ENCODE data around the gene DHRSX.

GRCh38 chrX:2184089-2184488 lies 316.7 kb downstream of the DHRSX start:
- TF ChIP-seq POLR2A (IDR thresholded peaks at IDR 0.05; ENCODE audit: control extremely low read depth in 1 of 2, low read depth in 2 of 2, low read length in 2 of 2) = no peak
- no peak for TF ChIP-seq TCF12 (IDR thresholded peaks at IDR 0.05; ENCODE audit: low read depth, low read length)
- TF ChIP-seq CTCF (IDR thresholded peaks at IDR 0.05; ENCODE audit: control extremely low read depth in 1 of 3, insufficient read depth in 1 of 3, low read depth in 1 of 3, low read length in 3 of 3) = no peak
- TF ChIP-seq, protein P1, sequence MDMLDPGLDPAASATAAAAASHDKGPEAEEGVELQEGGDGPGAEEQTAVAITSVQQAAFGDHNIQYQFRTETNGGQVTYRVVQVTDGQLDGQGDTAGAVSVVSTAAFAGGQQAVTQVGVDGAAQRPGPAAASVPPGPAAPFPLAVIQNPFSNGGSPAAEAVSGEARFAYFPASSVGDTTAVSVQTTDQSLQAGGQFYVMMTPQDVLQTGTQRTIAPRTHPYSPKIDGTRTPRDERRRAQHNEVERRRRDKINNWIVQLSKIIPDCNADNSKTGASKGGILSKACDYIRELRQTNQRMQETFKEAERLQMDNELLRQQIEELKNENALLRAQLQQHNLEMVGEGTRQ (IDR thresholded peaks at IDR 0.05; ENCODE audit: low read length) = no peak
- TF ChIP-seq ZNF274 (IDR thresholded peaks at IDR 0.05; ENCODE audit: borderline replicate concordance, extremely low read depth, low read length) = no peak
- TF ChIP-seq POLR2AphosphoS5 (IDR thresholded peaks at IDR 0.05; ENCODE audit: low read depth, low read length) = no peak
- TF ChIP-seq CREB1 (IDR thresholded peaks at IDR 0.05) = no peak
